GM04504 (cell line): Measurements from ENCODE around the gene ZNF311.
"Not testable (repeated sequence)": the region's sequence is repeated elsewhere in the genome, so short reads cannot be mapped to it uniquely, and the experiment has no call there.

ENCODE experiments used
- DNase-seq: peaks from one replicate; pipeline ENCODE4 v3.0.0-alpha.2; 2012; ENCODE audit warnings: low read depth

ZNF311 gene

GRCh38 chr6:28953039-28953584 is 52.0 kb downstream of the ZNF311 start:
- DNase-seq, result no peak

- not testable (repeated sequence) for DNase-seq
These were observed 55.4 kb downstream of the ZNF311 start for GRCh38 chr6:28949656-28950195.

GRCh38 chr6:28948782-28949486 is 56.2 kb downstream of the ZNF311 start:
- DNase-seq, result no peak

GRCh38 chr6:28947831-28948270 is 57.3 kb downstream of the ZNF311 start:
- no peak for DNase-seq

GRCh38 chr6:28947067-28947765 is 57.9 kb downstream of the ZNF311 start:
- no peak for DNase-seq

- no peak for DNase-seq
These were observed 59.8 kb downstream of the ZNF311 start for GRCh38 chr6:28945349-28945748.
